ENCODE measurements around the gene EXOC3L1. TPM values are rescaled to one million over a fixed set of nuclear protein-coding genes. Genes with fewer than 3 reads are reported as not detected.

Gene EXOC3L1
- total RNA-seq, 1 donor from 2014 or later: 0.45 TPM

DNA sequence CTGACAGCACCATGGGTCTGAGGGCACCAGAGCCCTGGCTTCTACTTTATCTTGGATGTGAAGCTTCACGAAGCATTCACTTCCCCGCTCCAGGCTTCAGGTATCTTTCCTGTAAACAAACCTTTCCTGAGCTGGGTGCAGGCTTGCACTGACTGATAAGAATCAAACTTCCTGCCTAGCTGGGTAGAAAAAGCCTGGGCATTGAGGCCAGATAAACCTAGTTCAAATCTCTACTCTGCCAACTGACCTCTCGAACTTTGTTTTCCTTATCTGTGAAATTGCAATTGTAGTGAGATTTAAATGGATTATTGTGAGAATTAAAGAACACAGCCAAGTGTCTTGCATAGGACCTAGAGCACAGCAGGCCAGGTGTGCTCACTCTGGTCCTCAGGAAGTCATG is 34.1 kb upstream of the EXOC3L1 start:
- Mint-ChIP-seq H3K36me3 (ENCODE audit: low read depth, unreplicated experiment) (peaks cover 6% of the 10 kb centered on the region), H3K27me3 (ENCODE audit: low read depth, unreplicated experiment) (no peaks in the 10 kb centered on the region), H3K4me3 (ENCODE audit: unreplicated experiment) (no peak overlapping the region), H3K27ac (ENCODE audit: unreplicated experiment) (no peak overlapping the region), H3K4me1 (ENCODE audit: low read depth, unreplicated experiment) (peaks cover 3% of the 10 kb centered on the region), H3K9me3 (ENCODE audit: unreplicated experiment) (no peaks in the 10 kb centered on the region)
- Histone ChIP-seq H2AFZ (ENCODE audit: low read depth, low read length) (no peak overlapping the region), H4K20me1 (ENCODE audit: insufficient read depth, low read length) (peaks cover 13% of the 10 kb centered on the region), H3K4me3 (ENCODE audit: insufficient read depth, low read depth, low read length) (no peak overlapping the region), H3K36me3 (ENCODE audit: insufficient read depth, low read length) (peaks cover 11% of the 10 kb centered on the region), H3K4me1 (ENCODE audit: insufficient read depth, low read length) (peaks cover 20% of the 10 kb centered on the region), H3K27ac (ENCODE audit: low read depth, low read length) (no peak overlapping the region), H3K9me3 (ENCODE audit: insufficient read depth, low read depth, low read length) (no peaks in the 10 kb centered on the region), H3K79me2 (ENCODE audit: insufficient read depth, low read length) (peaks cover 32% of the 10 kb centered on the region), H3K4me2 (ENCODE audit: low read length) (no peak overlapping the region), H3K27me3 (ENCODE audit: insufficient read depth, low read length) (no peaks in the 10 kb centered on the region), H3K9ac (ENCODE audit: low read length) (no peak overlapping the region)
- TF ChIP-seq, protein P1, sequence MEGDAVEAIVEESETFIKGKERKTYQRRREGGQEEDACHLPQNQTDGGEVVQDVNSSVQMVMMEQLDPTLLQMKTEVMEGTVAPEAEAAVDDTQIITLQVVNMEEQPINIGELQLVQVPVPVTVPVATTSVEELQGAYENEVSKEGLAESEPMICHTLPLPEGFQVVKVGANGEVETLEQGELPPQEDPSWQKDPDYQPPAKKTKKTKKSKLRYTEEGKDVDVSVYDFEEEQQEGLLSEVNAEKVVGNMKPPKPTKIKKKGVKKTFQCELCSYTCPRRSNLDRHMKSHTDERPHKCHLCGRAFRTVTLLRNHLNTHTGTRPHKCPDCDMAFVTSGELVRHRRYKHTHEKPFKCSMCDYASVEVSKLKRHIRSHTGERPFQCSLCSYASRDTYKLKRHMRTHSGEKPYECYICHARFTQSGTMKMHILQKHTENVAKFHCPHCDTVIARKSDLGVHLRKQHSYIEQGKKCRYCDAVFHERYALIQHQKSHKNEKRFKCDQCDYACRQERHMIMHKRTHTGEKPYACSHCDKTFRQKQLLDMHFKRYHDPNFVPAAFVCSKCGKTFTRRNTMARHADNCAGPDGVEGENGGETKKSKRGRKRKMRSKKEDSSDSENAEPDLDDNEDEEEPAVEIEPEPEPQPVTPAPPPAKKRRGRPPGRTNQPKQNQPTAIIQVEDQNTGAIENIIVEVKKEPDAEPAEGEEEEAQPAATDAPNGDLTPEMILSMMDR (IDR thresholded peaks at IDR 0.05; ENCODE audit: insufficient read depth, low read depth, low read length): no peak
- no peak for TF ChIP-seq EZH2 (IDR thresholded peaks at IDR 0.05; ENCODE audit: insufficient read depth, low read length)
- DNase-seq (ENCODE audit: low read depth): no peak
- no peak for FAIRE-seq

DNA sequence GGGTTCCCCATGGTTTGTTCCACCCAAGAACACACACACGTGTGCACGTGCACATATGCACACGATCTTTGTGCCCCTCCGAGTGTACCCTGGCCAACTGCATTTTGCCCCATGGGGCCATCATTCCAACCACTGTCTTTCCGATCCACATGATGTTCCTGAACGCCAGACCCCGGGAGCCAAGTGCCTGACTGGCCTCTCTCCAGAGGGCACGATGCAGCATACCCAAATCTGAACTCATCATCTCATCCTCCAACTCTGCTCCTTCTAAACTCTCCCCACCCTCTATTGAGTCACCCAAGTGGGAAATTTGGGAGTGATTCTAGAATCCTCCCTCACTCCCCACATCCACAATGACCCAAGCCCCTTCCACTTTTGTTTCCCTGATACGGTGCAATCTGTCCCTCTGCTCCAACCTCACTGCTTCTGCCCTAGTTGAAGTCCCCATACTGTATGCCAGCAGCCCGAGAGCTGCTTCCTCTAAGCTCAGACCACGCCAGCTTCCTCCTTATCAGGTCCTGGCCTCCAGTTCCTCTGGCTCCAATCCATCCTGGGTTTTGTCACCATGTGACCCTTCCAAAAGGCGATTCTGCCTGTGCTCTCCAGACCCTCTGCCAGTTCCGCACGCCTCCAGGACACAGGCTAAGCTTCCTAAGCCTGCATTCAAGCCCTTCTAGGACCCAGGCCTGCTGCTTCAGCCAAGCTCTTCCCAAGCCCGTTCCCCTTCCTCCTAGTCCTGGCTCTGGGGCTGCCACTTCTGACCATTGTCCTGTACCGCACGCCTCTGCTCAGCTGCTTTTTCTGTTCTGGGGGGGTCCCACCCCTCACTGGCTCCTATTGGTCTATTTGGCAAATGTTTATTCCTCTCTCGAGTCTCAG is 26.9 kb upstream of the EXOC3L1 start:
- Histone ChIP-seq H2AFZ (ENCODE audit: low read depth, low read length) (no peak overlapping the region), H3K27me3 (ENCODE audit: insufficient read depth, low read length) (no peaks in the 10 kb centered on the region), H3K27ac (ENCODE audit: low read depth, low read length) (no peak overlapping the region), H3K4me2 (ENCODE audit: low read length) (no peak overlapping the region), H3K79me2 (ENCODE audit: insufficient read depth, low read length) (no peaks in the 10 kb centered on the region), H3K9me3 (ENCODE audit: insufficient read depth, low read depth, low read length) (no peaks in the 10 kb centered on the region), H3K4me1 (ENCODE audit: insufficient read depth, low read length) (no peaks in the 10 kb centered on the region), H4K20me1 (ENCODE audit: insufficient read depth, low read length) (no peaks in the 10 kb centered on the region), H3K9ac (ENCODE audit: low read length) (no peak overlapping the region), H3K4me3 (ENCODE audit: insufficient read depth, low read depth, low read length) (no peak overlapping the region), H3K36me3 (ENCODE audit: insufficient read depth, low read length) (no peaks in the 10 kb centered on the region)
- H3K36me3 Mint-ChIP-seq (ENCODE audit: low read depth, unreplicated experiment): peaks cover 34% of the 10 kb centered on the region
- DNase-seq (ENCODE audit: low read depth) (no peak), FAIRE-seq (no peak)
- H3K9me3 Mint-ChIP-seq (ENCODE audit: unreplicated experiment): no peaks in the 10 kb centered on the region
- TF ChIP-seq EZH2 (IDR thresholded peaks at IDR 0.05; ENCODE audit: insufficient read depth, low read length): no peak
- TF ChIP-seq, protein P1 (IDR thresholded peaks at IDR 0.05; ENCODE audit: insufficient read depth, low read depth, low read length): no peak
- peaks cover 15% of the 10 kb centered on the region for H3K27me3 Mint-ChIP-seq (ENCODE audit: low read depth, unreplicated experiment)
- peaks cover under 1% of the 10 kb centered on the region for H3K4me1 Mint-ChIP-seq (ENCODE audit: low read depth, unreplicated experiment)
- no peak overlapping the region for H3K4me3 Mint-ChIP-seq (ENCODE audit: unreplicated experiment)
- no peak overlapping the region for H3K27ac Mint-ChIP-seq (ENCODE audit: unreplicated experiment)

DNA sequence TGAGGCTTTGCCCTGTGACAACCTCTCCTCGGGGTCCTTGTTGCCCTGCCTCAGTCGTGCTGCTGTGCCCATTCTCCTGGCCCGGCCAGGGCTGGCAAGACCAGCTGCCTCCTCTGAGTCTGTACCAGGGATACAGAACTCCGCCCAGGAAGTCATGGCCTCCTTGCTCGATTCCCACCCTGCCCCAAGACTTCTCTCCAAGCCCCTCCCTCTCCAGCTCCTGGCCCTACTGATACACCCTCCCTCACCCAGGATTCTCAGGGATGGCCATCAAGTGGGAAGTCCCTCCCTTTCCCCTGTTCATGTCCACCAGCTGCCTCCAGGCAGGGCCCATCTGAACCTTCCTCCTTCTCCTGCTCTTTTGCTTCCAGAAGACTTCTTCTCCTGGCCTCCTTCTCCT is 25.8 kb upstream of the EXOC3L1 start:
- Histone ChIP-seq H3K4me2 (ENCODE audit: low read length) (no peak overlapping the region), H3K79me2 (ENCODE audit: insufficient read depth, low read length) (no peaks in the 10 kb centered on the region), H3K27ac (ENCODE audit: low read depth, low read length) (no peak overlapping the region), H2AFZ (ENCODE audit: low read depth, low read length) (no peak overlapping the region), H4K20me1 (ENCODE audit: insufficient read depth, low read length) (no peaks in the 10 kb centered on the region), H3K9me3 (ENCODE audit: insufficient read depth, low read depth, low read length) (no peaks in the 10 kb centered on the region), H3K27me3 (ENCODE audit: insufficient read depth, low read length) (no peaks in the 10 kb centered on the region), H3K36me3 (ENCODE audit: insufficient read depth, low read length) (no peaks in the 10 kb centered on the region), H3K4me1 (ENCODE audit: insufficient read depth, low read length) (no peaks in the 10 kb centered on the region), H3K9ac (ENCODE audit: low read length) (no peak overlapping the region), H3K4me3 (ENCODE audit: insufficient read depth, low read depth, low read length) (no peak overlapping the region)
- DNase-seq (ENCODE audit: low read depth): no peak
- no peak for FAIRE-seq
- Mint-ChIP-seq H3K4me1 (ENCODE audit: low read depth, unreplicated experiment) (peaks cover 2% of the 10 kb centered on the region), H3K27ac (ENCODE audit: unreplicated experiment) (no peak overlapping the region), H3K36me3 (ENCODE audit: low read depth, unreplicated experiment) (peaks cover 32% of the 10 kb centered on the region), H3K27me3 (ENCODE audit: low read depth, unreplicated experiment) (peaks cover 21% of the 10 kb centered on the region), H3K4me3 (ENCODE audit: unreplicated experiment) (no peak overlapping the region), H3K9me3 (ENCODE audit: unreplicated experiment) (no peaks in the 10 kb centered on the region)
- TF ChIP-seq, protein P1 (IDR thresholded peaks at IDR 0.05; ENCODE audit: insufficient read depth, low read depth, low read length): no peak
- no peak for TF ChIP-seq EZH2 (IDR thresholded peaks at IDR 0.05; ENCODE audit: insufficient read depth, low read length)

Measured in astrocyte (in vitro differentiated cells and primary cell).